Neural cell (in vitro differentiated cells): ENCODE results near the gene ANTXR1. TPM values are rescaled to one million over a fixed set of nuclear protein-coding genes. Genes with fewer than 3 reads are reported as not detected.

Experiments
- H2AFZ ChIP-seq: fragments of 200-600, 300-800 bp; sonication (generic), shearing (Covaris generic); 2 replicates; pipeline ENCODE4 v1.6.0; 2014; ENCODE audit warnings: low read depth, mild to moderate bottlenecking, antibody characterized with exemption, low read length, moderate library complexity
- H3F3A ChIP-seq: fragments of 200-600 bp; shearing (Covaris generic); 2 replicates; pipeline ENCODE4 v1.6.1; 2016; ENCODE audit warnings: mild to moderate bottlenecking, moderate library complexity, mixed read lengths, antibody characterized with exemption, low read length; ENCODE audit not compliant: insufficient read depth, poor library complexity, severe bottlenecking
- H3K27ac ChIP-seq: fragments of 200-600, 300-800 bp; sonication (generic), shearing (Covaris generic); 2 replicates; pipeline ENCODE4 v1.5.1; 2014; ENCODE audit warnings: mild to moderate bottlenecking, low read length, moderate library complexity
- H3K27me3 ChIP-seq: fragments of 300-800, 200-600 bp; sonication (generic), shearing (Covaris generic); 2 replicates; pipeline ENCODE4 v1.6.0; 2014; ENCODE audit warnings: mild to moderate bottlenecking, low read depth, low read length, moderate library complexity; ENCODE audit not compliant: insufficient read depth
- H3K36me3 ChIP-seq: fragments of 300-800, 200-600 bp; sonication (generic), shearing (Covaris generic); 2 replicates; pipeline ENCODE4 v1.5.1; 2014; ENCODE audit warnings: mild to moderate bottlenecking, antibody characterized with exemption, low read length, moderate library complexity; ENCODE audit not compliant: insufficient read depth
- H3K4me2 ChIP-seq: fragments of 300-800, 200-600 bp; sonication (generic), shearing (Covaris generic); 2 replicates; pipeline ENCODE4 v1.6.0; 2014; ENCODE audit warnings: mild to moderate bottlenecking, low read length
- H3K4me3 ChIP-seq: fragments of 300-800, 200-600 bp; sonication (generic), shearing (Covaris generic); 2 replicates; pipeline ENCODE4 v1.5.1; 2014; ENCODE audit warnings: mild to moderate bottlenecking, low read length, moderate library complexity
- H3K79me2 ChIP-seq: fragments of 200-600 bp; shearing (Covaris generic); replicated peaks from 2 replicates; pipeline ENCODE4 v1.6.0; 2014; ENCODE audit warnings: mild to moderate bottlenecking, low read length, moderate library complexity; ENCODE audit not compliant: insufficient read depth
- H3K9ac ChIP-seq: fragments of 300-800, 200-600 bp; sonication (generic), shearing (Covaris generic); 2 replicates; pipeline ENCODE4 v1.6.1; 2016; ENCODE audit warnings: mild to moderate bottlenecking, low read length, mixed read lengths
- H3K9me2 ChIP-seq: fragments of 200-600 bp; shearing (Covaris generic); 2 replicates; pipeline ENCODE4 v1.6.1; 2016; ENCODE audit warnings: mild to moderate bottlenecking, low read length, mixed read lengths; ENCODE audit not compliant: insufficient read depth
- H3K9me3 ChIP-seq: fragments of 200-600, 300-800 bp; sonication (generic), shearing (Covaris generic); 2 replicates; pipeline ENCODE4 v1.6.1; 2016; ENCODE audit warnings: mild to moderate bottlenecking, mixed run types, low read length, moderate library complexity, mixed read lengths
- H4K20me1 ChIP-seq: fragments of 200-600 bp; shearing (Covaris generic); 2 replicates; pipeline ENCODE4 v1.6.1; 2016; ENCODE audit warnings: mild to moderate bottlenecking, mixed run types; ENCODE audit not compliant: insufficient read depth
- EP300 ChIP-seq: fragments of 450-650 bp; conservative IDR thresholded peaks from 2 replicates; pipeline ENCODE4 v1.6.1; 2014; ENCODE audit warnings: antibody characterized with exemption, mild to moderate bottlenecking, moderate library complexity; ENCODE audit not compliant: poor library complexity, severe bottlenecking
- EZH2 ChIP-seq: fragments of 200-600, 300-800 bp; shearing (Covaris generic), sonication (generic); IDR thresholded peaks from 2 replicates; pipeline ENCODE4 v1.6.1; 2014; ENCODE audit warnings: antibody characterized with exemption, low read length, borderline replicate concordance, mild to moderate bottlenecking; ENCODE audit not compliant: insufficient read depth, poor library complexity, severe bottlenecking
- MXI1 ChIP-seq: fragments of 450-650 bp; conservative IDR thresholded peaks from 2 replicates; pipeline ENCODE4 v1.6.1; 2014; ENCODE audit warnings: antibody characterized with exemption, mild to moderate bottlenecking; ENCODE audit not compliant: poor library complexity, severe bottlenecking
- POLR2AphosphoS5 ChIP-seq: IDR thresholded peaks from 2 replicates; pipeline ENCODE4 v1.6.1; 2012
- RAD21 ChIP-seq: fragments of 450-650 bp; conservative IDR thresholded peaks from 2 replicates; pipeline ENCODE4 v1.6.1; 2014; ENCODE audit warnings: antibody characterized with exemption, mild to moderate bottlenecking, moderate library complexity
- SMC3 ChIP-seq: fragments of 450-650 bp; conservative IDR thresholded peaks from 2 replicates; pipeline ENCODE4 v1.6.1; 2014; ENCODE audit warnings: antibody characterized with exemption, mild to moderate bottlenecking, moderate library complexity; ENCODE audit not compliant: poor library complexity
- TAF1 ChIP-seq: IDR thresholded peaks from 2 replicates; pipeline ENCODE4 v1.6.1; 2012; ENCODE audit warnings: low read depth
- polyA plus RNA-seq: library from polyadenylated mRNA; depleted of rRNA; stranded (reverse); fragments of >200 nt; gene quantifications from 2 replicates; pipeline ENCODE4 v1.2.3, GENCODE V29; 2014
- TF ChIP-seq, protein P1 (sequence below): fragments of 450-650 bp; IDR thresholded peaks from 2 replicates; pipeline ENCODE4 v1.5.1; 2014; ENCODE audit warnings: antibody characterized with exemption, mild to moderate bottlenecking, moderate library complexity; ENCODE audit not compliant: poor library complexity, severe bottlenecking
- TF ChIP-seq, protein P2 (sequence below): IDR thresholded peaks from 2 replicates; pipeline ENCODE4 v1.6.1; 2012; ENCODE audit warnings: borderline replicate concordance

The ANTXR1 gene
- polyA plus RNA-seq, 1 donor from 2014 or later, result 4.9 TPM

DNA sequence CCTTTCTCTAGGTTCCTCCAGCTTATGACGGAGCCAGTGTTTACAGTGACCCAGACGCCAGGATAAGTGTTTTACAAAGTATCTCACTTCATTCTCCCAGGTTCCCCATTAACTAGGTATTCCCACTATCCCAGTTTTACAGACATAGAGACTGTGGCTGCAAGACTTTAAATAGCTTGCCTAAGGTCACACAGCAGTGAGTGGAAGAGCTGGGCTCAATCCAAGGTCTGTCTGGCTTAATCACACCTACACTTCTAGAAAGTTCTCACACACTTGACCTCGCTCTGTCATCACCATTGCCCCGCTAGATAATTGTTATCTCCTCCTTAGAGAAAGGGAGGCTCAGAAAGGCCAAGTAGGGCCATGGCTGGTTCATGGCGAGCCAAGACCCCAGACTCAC, 110.2 kb downstream of the ANTXR1 start:
- no peak for TF ChIP-seq MXI1
- TF ChIP-seq POLR2AphosphoS5, result no peak
- no peak for TF ChIP-seq EP300
- no peak for TF ChIP-seq SMC3
- TF ChIP-seq TAF1, result no peak
- TF ChIP-seq, protein P1, sequence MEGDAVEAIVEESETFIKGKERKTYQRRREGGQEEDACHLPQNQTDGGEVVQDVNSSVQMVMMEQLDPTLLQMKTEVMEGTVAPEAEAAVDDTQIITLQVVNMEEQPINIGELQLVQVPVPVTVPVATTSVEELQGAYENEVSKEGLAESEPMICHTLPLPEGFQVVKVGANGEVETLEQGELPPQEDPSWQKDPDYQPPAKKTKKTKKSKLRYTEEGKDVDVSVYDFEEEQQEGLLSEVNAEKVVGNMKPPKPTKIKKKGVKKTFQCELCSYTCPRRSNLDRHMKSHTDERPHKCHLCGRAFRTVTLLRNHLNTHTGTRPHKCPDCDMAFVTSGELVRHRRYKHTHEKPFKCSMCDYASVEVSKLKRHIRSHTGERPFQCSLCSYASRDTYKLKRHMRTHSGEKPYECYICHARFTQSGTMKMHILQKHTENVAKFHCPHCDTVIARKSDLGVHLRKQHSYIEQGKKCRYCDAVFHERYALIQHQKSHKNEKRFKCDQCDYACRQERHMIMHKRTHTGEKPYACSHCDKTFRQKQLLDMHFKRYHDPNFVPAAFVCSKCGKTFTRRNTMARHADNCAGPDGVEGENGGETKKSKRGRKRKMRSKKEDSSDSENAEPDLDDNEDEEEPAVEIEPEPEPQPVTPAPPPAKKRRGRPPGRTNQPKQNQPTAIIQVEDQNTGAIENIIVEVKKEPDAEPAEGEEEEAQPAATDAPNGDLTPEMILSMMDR, result no peak
- no peak for TF ChIP-seq RAD21
- TF ChIP-seq, protein P2, sequence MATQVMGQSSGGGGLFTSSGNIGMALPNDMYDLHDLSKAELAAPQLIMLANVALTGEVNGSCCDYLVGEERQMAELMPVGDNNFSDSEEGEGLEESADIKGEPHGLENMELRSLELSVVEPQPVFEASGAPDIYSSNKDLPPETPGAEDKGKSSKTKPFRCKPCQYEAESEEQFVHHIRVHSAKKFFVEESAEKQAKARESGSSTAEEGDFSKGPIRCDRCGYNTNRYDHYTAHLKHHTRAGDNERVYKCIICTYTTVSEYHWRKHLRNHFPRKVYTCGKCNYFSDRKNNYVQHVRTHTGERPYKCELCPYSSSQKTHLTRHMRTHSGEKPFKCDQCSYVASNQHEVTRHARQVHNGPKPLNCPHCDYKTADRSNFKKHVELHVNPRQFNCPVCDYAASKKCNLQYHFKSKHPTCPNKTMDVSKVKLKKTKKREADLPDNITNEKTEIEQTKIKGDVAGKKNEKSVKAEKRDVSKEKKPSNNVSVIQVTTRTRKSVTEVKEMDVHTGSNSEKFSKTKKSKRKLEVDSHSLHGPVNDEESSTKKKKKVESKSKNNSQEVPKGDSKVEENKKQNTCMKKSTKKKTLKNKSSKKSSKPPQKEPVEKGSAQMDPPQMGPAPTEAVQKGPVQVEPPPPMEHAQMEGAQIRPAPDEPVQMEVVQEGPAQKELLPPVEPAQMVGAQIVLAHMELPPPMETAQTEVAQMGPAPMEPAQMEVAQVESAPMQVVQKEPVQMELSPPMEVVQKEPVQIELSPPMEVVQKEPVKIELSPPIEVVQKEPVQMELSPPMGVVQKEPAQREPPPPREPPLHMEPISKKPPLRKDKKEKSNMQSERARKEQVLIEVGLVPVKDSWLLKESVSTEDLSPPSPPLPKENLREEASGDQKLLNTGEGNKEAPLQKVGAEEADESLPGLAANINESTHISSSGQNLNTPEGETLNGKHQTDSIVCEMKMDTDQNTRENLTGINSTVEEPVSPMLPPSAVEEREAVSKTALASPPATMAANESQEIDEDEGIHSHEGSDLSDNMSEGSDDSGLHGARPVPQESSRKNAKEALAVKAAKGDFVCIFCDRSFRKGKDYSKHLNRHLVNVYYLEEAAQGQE, result no peak
- Histone ChIP-seq H3K36me3 (peaks cover 4% of the 10 kb centered on the region), H2AFZ (no peak overlapping the region), H4K20me1 (no peaks in the 10 kb centered on the region), H3K9me3 (no peaks in the 10 kb centered on the region), H3K9ac (no peak overlapping the region), H3K27ac (no peak overlapping the region), H3F3A (no peaks in the 10 kb centered on the region), H3K9me2 (no peaks in the 10 kb centered on the region), H3K79me2 (no peaks in the 10 kb centered on the region), H3K4me3 (no peak overlapping the region), H3K4me2 (no peak overlapping the region), H3K27me3 (no peaks in the 10 kb centered on the region)

DNA sequence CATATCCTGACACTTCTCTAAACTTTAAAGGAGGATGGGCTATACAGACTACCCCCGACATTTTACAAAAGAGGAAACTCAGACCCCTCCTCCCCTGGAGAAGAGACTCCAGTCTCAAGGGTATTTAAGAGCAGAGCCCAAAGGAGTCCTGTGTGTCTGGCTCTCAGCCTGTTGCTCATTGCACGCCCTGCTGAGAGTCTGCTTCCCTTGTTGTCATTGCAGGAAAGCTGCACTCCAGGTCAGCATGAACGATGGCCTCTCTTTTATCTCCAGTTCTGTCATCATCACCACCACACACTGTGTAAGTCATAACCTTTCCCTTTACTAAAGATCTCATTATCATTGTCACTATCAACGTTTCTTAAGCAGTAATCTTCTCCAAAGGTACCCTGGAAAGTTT, 111.4 kb downstream of the ANTXR1 start:
- Histone ChIP-seq H3K79me2 (no peaks in the 10 kb centered on the region), H4K20me1 (no peaks in the 10 kb centered on the region), H3K9me3 (no peaks in the 10 kb centered on the region), H3K9ac (no peak overlapping the region), H3F3A (no peaks in the 10 kb centered on the region), H2AFZ (no peak overlapping the region), H3K27me3 (no peaks in the 10 kb centered on the region), H3K27ac (no peak overlapping the region), H3K9me2 (no peaks in the 10 kb centered on the region), H3K36me3 (peaks cover 4% of the 10 kb centered on the region), H3K4me2 (no peak overlapping the region), H3K4me3 (no peak overlapping the region)
- TF ChIP-seq MXI1, result no peak
- TF ChIP-seq, protein P2, result no peak
- TF ChIP-seq EP300, result no peak
- no peak for TF ChIP-seq EZH2
- TF ChIP-seq TAF1, result no peak
- no peak for TF ChIP-seq SMC3
- TF ChIP-seq POLR2AphosphoS5, result no peak
- no peak for TF ChIP-seq RAD21
- TF ChIP-seq, protein P1, result no peak
